ENCODE results near the gene TST. TPM values are rescaled to one million over a fixed set of nuclear protein-coding genes. Genes with fewer than 3 reads are reported as not detected.
"Not testable (repeated sequence)": the region's sequence is repeated elsewhere in the genome, so short reads cannot be mapped to it uniquely, and the experiment has no call there.

The TST gene
- polyA plus RNA-seq, 3 donors = 40.9 to 55.9 (median 52.3) TPM

DNA sequence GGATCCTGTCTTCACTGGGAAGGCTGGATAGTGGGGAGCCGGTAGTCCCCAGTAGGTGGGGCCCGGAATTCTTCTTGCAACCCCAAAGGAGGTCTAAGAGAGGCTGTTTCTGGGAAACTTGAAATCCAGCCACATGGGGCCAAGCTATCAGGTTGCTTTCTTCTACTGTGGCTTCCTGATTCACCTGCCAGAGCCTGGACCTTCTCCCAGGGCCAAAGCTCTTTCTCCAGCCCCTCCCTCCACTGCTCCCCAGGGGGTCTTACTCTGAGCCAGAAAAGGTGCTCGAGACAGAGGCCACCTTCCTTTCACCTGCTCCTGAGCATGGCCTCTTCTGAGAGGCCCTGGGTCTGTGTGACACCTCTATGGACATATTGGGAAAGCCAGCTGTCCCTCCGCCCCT is 9.1 kb downstream of the TST start:
- DNase-seq (ENCODE audit: extremely low read depth in 1 of 11, low read depth in 9 of 11, low spot score in 4 of 11) = no peak

DNA sequence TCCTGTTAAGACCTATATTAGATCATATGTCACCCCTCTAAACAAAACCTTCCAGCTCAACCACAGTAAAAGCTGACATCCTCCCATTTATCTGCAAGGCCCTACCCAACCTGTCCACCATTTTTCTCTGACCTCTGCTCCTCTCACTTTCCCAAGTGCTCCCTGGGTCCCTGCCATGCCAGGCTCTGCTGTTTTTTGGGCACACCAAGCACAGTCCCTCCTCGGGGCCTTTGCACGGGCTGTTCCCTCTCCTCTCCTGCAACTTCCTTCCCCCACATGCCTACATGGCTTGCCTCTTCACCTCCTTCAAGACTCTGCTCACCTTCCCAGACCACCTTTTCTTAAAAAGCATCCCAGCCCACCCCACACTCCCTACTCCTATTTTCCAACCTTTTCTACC is 9.8 kb downstream of the TST start:
- no peak for DNase-seq (ENCODE audit: extremely low read depth in 1 of 11, low read depth in 9 of 11, low spot score in 4 of 11)

DNA sequence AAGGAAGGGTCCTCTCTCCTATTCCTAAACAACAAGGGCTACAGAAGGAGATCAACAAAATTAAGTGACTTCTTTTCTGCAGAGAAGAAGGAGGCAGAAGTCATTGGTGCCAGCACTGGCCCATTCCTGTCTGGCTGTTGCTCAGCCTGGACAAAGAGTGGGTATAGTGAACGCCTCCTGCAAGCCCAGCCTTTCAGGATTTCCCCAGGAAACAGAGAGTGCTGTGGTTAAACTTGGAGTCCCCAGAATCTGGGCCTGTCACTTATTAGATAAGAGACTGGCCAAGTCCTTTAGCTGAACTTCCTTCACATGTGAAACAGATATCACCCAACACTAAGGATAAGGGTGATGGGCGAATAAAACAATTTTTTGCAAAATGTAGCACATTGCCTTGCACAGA is 10.9 kb downstream of the TST start:
- no peak for DNase-seq (ENCODE audit: extremely low read depth in 1 of 11, low read depth in 9 of 11, low spot score in 4 of 11)

DNA sequence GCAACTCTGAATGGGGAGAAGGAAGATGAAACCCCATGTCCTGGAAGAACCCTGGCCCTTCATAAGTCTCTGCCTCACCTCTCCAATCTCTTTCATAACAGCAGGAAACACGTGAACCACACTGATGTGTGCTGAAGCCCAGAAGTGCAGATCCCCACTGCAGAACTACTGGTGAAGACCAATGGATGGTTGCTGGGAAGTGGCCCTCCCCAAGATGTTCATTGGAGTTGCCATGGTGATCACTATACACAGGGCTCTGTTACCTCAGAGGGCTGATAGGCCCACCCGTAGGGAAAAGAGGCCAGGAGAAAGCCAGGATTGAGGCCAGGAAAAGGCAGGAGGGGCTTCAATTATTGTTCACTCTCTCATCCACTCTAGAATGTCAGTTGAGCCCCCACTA is 11.6 kb downstream of the TST start:
- no peak for DNase-seq (ENCODE audit: extremely low read depth in 1 of 11, low read depth in 9 of 11, low spot score in 4 of 11)

DNA sequence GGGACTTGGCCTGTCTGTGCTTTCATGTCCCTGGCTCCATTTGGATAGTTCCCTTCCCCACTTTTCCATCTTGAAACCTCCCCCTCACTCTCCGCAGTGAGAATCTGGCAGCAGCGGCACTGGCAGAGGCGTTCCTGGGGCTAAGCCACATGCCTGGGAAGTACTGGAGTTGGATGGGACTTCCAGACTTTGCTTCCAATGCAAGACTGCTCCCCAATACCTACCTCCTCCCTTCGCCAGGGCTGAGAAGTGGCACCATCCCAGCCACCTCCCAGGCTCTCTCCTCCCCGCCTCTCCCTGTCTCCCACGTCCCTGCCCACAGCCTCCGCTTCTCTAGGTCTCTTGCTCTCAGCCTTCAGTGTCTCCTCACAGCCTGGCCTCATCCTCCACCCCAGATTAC is 16.6 kb downstream of the TST start:
- no peak for DNase-seq (ENCODE audit: extremely low read depth in 1 of 11, low read depth in 9 of 11, low spot score in 4 of 11)

DNA sequence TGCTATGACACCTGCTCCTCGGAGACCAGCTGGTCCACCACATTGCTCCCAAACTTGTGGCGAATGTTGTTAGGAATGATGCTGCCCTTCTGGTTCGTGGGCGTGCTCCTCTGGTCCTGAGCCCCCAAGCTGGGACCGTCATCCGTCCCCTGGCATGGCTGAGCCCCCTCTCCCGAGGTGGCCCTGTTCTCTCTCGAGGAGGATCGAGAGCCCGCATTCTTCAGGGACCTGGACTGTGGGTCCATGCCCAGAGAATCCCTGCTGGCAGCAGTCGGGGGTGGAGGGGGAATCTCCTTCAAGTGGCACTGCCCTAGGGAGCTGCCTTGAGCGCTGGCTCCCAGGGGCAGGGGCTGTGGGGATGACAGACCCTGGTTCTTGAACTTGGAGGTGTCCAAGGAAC is 17.4 kb downstream of the TST start:
- DNase-seq (ENCODE audit: extremely low read depth in 1 of 11, low read depth in 9 of 11, low spot score in 4 of 11) = no peak

DNA sequence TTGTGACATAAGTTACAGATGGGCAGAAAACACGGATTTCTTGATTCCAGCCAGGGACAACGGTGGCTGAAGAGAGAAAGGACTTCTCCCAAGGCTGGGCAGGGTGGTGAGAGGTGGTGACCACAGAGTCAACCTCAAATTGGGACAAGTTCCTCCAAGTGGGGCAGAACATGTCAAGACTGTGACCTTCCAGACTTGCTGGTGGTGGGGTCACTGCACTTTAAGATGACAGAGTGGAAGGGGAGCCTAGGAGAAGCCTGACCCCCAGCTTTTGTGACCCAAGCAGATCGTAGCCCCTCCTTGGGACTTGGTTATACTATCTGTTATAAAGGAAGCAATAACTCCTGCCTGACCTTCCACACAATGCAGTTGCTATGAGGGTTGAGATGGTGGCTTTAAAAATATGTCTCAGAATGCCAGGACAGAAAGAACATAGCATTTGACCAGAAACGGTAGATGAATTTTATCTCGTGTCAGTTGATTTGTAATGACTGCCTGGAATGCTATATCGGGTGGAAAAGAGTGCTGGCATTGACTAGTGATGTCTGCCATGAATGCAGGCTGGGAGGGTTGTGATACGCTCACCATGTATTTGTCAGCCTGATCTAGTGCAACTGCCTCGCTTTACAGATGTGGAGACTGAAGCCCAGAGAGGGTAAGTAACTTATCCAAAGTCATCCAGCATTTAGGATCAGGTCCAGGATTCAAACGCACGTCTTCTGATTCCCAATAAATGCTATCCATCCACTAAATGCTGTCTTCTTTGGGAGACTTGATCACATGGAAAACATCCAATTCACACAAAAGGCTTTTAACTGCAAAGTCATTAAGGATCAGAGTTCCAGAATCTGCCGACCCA is 18.3 kb downstream of the TST start:
- DNase-seq (ENCODE audit: extremely low read depth in 1 of 11, low read depth in 9 of 11, low spot score in 4 of 11) = no peak

DNA sequence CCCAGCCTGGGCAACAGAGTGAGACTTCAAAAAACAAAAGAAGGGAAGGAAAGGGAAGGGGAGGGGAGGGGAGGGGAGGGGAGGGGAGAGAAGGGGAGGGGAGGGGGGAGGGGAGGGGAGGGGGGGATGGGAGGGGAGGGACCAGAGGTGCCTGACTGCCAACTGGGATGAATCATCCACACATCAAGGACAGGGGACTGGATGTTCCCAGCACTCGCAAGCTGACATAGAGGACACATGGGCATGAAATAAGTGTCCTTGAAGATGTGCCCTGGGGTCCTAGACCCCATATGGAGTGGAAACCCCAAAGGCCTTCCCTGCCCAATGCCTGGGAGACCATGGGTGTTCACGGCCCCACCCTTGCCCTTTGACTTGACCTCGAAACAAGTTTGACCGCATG is 19.8 kb downstream of the TST start:
- no peak for DNase-seq (ENCODE audit: extremely low read depth in 1 of 11, low read depth in 9 of 11, low spot score in 4 of 11)

DNA sequence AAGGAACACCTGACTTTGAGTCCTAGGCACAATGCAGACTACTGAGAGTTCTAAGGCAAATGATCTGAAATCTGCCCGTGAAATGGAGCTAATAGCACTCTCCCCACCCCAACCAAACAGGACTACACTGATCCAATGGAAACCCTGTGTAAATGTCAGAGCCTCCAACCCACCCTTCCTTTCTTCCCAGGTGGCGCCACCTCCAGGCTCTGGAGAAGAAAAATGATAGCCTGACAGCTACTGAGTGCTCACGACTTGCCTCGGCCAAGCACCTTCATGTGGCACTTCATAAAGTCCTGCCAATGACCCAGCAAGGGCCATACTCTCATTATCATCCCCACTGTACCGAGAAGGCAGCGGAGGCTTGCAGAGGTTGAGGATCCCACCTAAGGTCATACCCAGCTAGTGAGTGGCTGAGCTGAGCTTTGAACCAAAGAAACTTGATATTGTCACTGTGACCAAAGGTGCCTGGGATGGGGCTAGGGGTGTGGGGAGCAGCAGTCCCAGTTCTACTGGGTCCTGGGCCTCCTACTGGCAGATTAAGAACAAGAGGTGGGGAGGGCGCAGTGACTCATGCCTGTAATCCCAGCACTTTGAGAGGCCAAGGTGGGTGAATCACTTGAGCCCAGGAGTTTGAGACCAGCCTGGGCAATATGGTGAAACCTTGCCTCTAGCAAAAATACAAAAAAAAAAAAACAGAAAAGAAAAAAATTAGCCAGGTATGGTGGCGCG is 20.5 kb downstream of the TST start:
- no peak for DNase-seq (ENCODE audit: extremely low read depth in 1 of 11, low read depth in 9 of 11, low spot score in 4 of 11)

DNA sequence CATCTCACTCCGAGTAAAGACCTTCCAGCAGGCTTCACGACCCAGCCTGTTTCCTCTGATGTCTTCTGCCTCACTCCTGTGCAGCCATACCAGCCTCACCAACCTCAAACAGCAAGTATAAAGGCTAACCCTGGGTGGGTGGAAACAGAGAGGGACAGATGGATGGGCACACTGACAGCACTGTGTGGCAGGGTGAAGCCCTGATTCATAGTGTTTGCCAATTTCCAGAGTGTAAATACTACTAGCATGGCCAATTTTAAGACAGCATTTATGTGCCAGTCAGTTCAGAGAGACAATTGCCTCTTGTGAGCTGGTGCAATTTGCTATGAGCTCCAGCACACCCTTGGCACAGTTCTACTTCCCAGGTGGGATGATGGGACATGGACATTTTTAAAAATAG is 21.5 kb downstream of the TST start:
- no peak for DNase-seq (ENCODE audit: extremely low read depth in 1 of 11, low read depth in 9 of 11, low spot score in 4 of 11)

DNA sequence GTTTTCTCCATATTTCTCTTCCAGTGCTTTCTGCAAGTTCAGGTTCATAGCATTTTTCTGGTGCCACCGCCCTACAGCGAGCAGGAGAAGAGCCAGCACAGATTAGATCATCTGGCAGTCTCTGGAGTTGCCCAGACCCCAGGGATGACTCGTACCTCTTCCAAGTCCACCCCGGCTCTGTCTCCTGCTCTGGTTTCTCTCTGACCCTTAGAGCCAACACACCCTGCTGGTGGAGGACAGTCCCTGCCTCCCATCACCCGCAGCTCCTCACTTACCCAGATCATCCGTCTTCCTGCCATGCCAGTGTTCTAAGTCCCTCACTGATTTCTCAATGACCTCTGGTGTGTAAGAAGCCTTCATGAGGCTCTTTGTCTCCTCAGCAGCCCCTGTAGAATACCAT is 28.0 kb downstream of the TST start:
- no peak for DNase-seq (ENCODE audit: extremely low read depth in 1 of 11, low read depth in 9 of 11, low spot score in 4 of 11)

DNA sequence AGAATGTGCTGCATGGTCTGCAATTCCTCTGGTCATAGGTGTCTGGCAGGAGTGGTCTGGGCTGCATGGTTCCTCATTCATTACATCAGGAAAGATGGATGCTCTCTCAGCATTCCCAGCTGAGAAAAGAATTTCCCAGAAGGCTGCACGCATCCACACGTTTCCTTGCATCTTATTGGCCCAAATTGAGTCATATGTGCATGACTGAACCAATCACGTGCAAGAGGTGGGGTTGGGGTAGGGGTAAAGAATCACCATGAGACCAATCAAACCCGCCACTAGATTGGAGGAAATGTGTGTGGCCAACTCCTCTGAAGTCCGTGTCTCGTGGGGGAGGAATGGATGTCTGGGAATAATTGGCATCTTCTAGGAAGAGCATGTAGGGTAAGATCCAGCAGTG is 28.8 kb downstream of the TST start:
- DNase-seq (ENCODE audit: extremely low read depth in 1 of 11, low read depth in 9 of 11, low spot score in 4 of 11) = no peak

DNA sequence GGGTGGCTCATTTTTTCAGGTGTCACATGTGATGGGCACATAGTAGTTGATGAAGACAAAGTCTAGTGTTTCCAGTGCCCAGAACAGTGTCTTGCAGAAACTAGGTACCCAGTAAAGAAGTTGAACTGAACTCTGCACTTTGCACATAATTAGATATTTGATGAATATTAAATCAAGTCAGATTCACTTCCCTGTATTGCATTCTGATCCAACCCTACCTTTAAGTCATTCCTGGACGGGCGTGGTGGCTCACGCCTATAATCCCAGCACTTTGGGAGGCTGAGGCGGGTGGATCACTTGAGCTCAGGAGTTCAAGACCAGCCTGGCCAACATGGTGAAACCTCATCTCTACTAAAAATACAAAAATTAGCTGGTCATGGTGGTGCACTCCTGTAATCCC is 30.2 kb downstream of the TST start:
- DNase-seq (ENCODE audit: extremely low read depth in 1 of 11, low read depth in 9 of 11, low spot score in 4 of 11) = not testable (repeated sequence)

DNA sequence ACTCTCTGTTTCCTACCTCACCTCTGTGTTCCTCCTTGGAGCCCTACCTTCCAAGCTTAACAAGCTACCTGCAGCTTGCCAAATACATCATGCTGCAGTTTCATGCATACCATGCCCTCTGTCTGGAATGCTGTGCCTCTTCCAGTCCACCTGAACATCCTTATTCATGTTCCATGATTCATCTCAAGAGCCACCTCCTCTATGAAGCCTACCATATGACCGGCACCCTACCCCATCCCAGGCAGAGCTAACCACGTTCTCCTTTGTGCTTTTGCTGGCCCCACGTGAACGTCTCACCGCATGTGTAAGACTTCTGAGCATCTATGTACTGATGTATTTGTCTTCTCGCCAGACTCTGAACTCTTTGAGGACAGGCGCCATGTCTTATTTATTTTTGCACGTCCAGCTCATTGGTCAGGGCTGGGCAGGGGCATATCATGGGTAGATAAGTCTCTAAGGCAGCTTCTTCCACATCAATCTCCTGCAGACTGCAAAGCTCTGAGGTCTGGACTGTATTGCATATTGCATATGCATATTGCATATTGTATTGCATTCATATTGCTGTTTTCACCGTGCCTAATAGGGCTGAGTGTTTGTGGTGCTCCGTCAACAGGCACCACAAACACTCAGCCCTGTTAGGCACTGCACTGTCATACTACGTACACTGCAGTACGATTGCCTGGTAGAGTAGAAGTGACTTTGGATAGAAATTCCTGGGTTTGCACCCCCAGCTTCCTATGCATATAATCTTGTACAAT is 31.0 kb downstream of the TST start:
- no peak for DNase-seq (ENCODE audit: extremely low read depth in 1 of 11, low read depth in 9 of 11, low spot score in 4 of 11)

DNA sequence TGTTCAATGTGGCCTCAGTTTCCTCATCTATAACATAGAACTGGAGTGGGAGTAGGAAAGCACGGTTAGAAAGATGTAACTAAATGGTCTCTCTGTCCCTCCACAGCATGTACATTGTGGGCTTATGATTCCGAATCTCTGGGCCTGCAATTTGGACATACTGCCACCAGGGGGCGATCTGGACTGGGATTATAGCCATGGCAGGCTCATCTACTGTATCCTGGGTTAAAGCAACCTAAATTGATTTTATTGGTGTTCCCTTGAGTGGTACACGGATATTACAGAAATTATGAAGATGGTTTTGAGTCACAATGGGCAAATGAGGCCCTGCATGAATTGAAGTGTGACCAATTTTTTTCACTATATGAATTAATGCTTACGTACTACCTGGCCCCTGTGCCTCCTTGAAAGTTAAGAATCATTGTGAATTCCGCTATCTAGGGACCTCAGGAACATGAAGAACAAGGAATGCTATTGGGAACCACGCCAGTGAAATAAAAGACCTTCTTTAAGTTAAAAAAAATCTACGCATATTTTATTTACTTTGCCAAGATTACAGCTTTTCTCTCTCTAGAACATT is 32.9 kb downstream of the TST start:
- DNase-seq (ENCODE audit: extremely low read depth in 1 of 11, low read depth in 9 of 11, low spot score in 4 of 11) = no peak

DNA sequence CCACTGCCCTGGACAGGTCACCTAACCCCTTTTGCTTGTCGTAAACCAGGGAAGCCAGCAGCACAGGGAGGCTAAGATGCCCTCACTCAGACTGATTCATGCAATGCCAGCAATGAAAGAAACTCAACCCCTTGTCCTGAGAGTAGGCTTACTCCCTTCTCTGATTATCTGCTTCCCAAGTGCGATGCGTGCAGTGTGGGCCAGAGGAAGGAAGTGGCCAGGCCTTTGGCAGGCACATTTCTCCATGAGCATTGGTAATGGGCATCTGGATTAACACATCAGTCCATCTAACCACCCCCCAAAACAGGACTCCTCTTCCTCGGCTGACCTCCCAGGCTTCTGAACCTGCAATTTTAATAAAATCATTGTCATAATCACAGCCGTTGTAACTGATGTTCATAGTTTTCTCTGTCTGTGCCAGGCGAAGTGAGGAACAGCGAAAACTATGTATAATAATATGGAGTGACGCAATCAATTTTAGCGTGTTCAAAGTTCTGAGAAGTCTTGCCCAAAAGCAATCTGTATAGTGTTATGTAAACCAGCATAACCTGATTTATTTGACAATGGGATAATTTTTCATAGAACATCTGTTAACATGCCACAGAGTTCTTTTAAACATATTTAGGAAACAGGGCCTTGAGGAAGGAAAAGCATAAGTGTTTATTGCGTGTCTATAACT is 33.9 kb downstream of the TST start:
- DNase-seq (ENCODE audit: extremely low read depth in 1 of 11, low read depth in 9 of 11, low spot score in 4 of 11) = no peak

DNA sequence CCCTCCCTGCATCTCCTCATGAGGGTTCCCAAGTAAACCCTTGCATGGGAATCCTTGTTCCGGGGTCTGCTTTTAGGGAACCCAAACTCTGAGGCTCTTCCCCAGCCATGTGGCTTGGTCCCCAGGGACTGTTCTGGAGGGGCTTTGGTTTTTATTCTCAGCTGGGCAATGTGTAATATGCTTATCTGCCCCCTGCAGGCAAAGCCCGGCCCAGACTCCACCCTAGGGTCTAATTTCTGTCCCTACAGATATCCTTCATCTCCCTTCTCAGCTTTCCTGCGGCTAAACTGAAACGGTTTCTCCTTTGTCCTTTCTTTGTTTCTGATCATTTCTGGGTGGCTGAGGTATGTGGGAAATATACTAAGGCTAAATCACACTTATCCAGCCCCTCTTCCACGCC is 37.1 kb downstream of the TST start:
- DNase-seq (ENCODE audit: extremely low read depth in 1 of 11, low read depth in 9 of 11, low spot score in 4 of 11) = no peak

DNA sequence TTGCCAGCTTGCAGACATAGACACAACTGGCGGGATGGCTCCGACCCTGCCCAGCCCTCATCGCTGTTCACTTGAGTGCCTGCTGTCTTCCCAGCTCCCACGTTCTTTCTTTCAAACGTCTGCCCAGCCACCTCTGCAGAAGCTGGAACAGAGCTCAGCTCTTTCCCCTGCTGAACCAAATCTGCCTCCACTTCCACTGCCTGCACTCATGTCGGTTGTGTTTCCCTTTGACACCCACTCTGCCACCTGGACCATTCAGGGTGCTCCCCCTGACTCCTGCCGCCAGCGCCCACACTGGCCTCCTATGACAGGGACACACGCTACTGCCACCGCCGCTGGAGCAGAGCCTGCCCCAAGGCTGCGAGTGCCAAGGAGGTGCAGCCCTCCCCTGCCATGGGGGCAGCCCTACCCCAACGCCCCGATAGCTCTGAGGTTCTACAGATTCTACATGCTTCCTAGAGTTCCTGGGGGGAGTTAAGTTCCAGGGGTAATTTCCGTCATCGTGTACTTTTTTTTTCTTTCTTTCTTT is 37.9 kb downstream of the TST start:
- no peak for DNase-seq (ENCODE audit: extremely low read depth in 1 of 11, low read depth in 9 of 11, low spot score in 4 of 11)
